Small intestine (tissue), 7 donors: Measurements from ENCODE around the gene HSD11B1L. TPM values are rescaled to one million over a fixed set of nuclear protein-coding genes. Genes with fewer than 3 reads are reported as not detected.
A peak's percentile ranks its signal among the peaks of the same experiment; 100 is the strongest.

ENCODE experiments used
- DNase-seq, 2 donors: peaks; one replicate each; pipeline versions ENCODE4 v3.0.0 to v3.0.0-alpha.2; 2013
- FAIRE-seq: peaks from 2 replicates; lab custom pipeline; 2012; peaks lifted over from hg19 to GRCh38; lab: Jason Lieb, UNC
- H3K27ac ChIP-seq, 3 donors: one replicate each; pipeline ENCODE4 v1.5.1; 2013; ENCODE audit warnings: low read length in 2 of 3, mild to moderate bottlenecking in 2 of 3, control low read depth in 1 of 3, inconsistent platforms in 1 of 3, low read depth in 1 of 3, moderate library complexity in 1 of 3
- H3K27me3 ChIP-seq, 3 donors: one replicate each; pipeline ENCODE4 v1.6.1; 2013; ENCODE audit warnings: low read length in 3 of 3, inconsistent platforms in 1 of 3; ENCODE audit not compliant: control insufficient read depth in 3 of 3, insufficient read depth in 3 of 3
- H3K36me3 ChIP-seq, 3 donors: one replicate each; pipeline ENCODE4 v1.6.1; 2013; ENCODE audit warnings: low read length in 3 of 3, inconsistent platforms in 1 of 3, low read depth in 1 of 3, mild to moderate bottlenecking in 1 of 3, moderate library complexity in 1 of 3; ENCODE audit not compliant: control insufficient read depth in 3 of 3, insufficient read depth in 2 of 3
- H3K4me1 ChIP-seq, 3 donors: one replicate each; pipeline ENCODE4 v1.6.1; 2013; ENCODE audit warnings: low read length in 2 of 3, inconsistent platforms in 1 of 3, low read depth in 1 of 3, mild to moderate bottlenecking in 1 of 3, moderate library complexity in 1 of 3; ENCODE audit not compliant: control insufficient read depth in 3 of 3, insufficient read depth in 2 of 3
- H3K4me3 ChIP-seq, 3 donors: one replicate each; pipeline ENCODE4 v1.5.1; 2013; ENCODE audit warnings: low read length in 3 of 3, control low read depth in 1 of 3, inconsistent platforms in 1 of 3, low read depth in 1 of 3, mild to moderate bottlenecking in 1 of 3, moderate library complexity in 1 of 3
- H3K9me3 ChIP-seq, 2 donors: one replicate each; pipeline ENCODE4 v1.6.1; 2013; ENCODE audit warnings: low read depth in 1 of 2, low read length in 1 of 2; ENCODE audit not compliant: control insufficient read depth in 2 of 2, insufficient read depth in 1 of 2
- WGBS, 3 donors: extraction: QIAGEN DNeasy Blood & Tissue Kit; methylation state at CpG; one replicate each; pipeline ENCODE4 v1.1.7; 2013; 5-methylcytosine and 5-hydroxymethylcytosine counted together
- polyA plus RNA-seq, 4 donors: library from polyadenylated mRNA; stranded (reverse) in 3 of 4; unstranded in 1 of 4; fragments of 200-250 nt in 3 of 4; fragments of 120-200 nt in 1 of 4; gene quantifications; one replicate each; pipeline versions ENCODE4 v1.2.1 to v1.2.3, GENCODE V29; 2013
- donor health status: healthy with polysubstance abuse.
- donor health status: control.
- donor health status: control.
- donor health status: Bipolar disorder and iron deficiency.
- donor health status: healthy.

The HSD11B1L gene
- polyA plus RNA-seq, 4 donors = 4.5 to 6.0 (median 4.6) TPM

GRCh38 chr19:5642204-5642603 lies 38.6 kb upstream of the HSD11B1L start:
- Histone ChIP-seq H3K27ac (no peak overlapping the region), H3K27me3 (no peaks in the 10 kb centered on the region), H3K4me1 (no peaks in the 10 kb centered on the region), H3K36me3 (peaks cover 15 to 56% (median 23%) of the 10 kb centered on the region in 3 donors), H3K9me3 (no peaks in the 10 kb centered on the region), H3K4me3 (no peak overlapping the region)
- DNase-seq = peak in 1 of 2 donors; percentile 18
- FAIRE-seq = no peak
- WGBS, 3 donors = 77 to 88% (median 81%) methylated on average over 2 of the region's 2 CpGs

GRCh38 chr19:5643060-5643459 lies 37.8 kb upstream of the HSD11B1L start:
- FAIRE-seq (no peak), DNase-seq (no peak)
- Histone ChIP-seq H3K4me3 (no peak overlapping the region), H3K27me3 (no peaks in the 10 kb centered on the region), H3K4me1 (no peaks in the 10 kb centered on the region), H3K9me3 (no peaks in the 10 kb centered on the region), H3K27ac (no peak overlapping the region), H3K36me3 (peaks cover 19 to 59% (median 30%) of the 10 kb centered on the region in 3 donors)
- WGBS, 3 donors = 89 to 91% (median 91%) methylated on average over 4 of the region's 4 CpGs

- H3K9me3 ChIP-seq = no peaks in the 10 kb centered on the region
- H3K27ac ChIP-seq = no peak overlapping the region
- FAIRE-seq (no peak), DNase-seq (no peak)
- no peaks in the 10 kb centered on the region for H3K27me3 ChIP-seq
- peaks cover 19 to 53% (median 33%) of the 10 kb centered on the region in 3 donors for H3K36me3 ChIP-seq
- no peaks in the 10 kb centered on the region for H3K4me1 ChIP-seq
- 91 to 94% (median 93%) methylated on average over 2 of the region's 2 CpGs for WGBS, 3 donors
- H3K4me3 ChIP-seq = no peak overlapping the region
These were observed 36.8 kb upstream of the HSD11B1L start for GRCh38 chr19:5644037-5644436.

GRCh38 chr19:5645409-5645808 lies 35.4 kb upstream of the HSD11B1L start:
- Histone ChIP-seq H3K27me3 (no peaks in the 10 kb centered on the region), H3K27ac (no peak overlapping the region), H3K36me3 (peaks cover 19 to 56% (median 35%) of the 10 kb centered on the region in 3 donors), H3K4me1 (no peaks in the 10 kb centered on the region), H3K4me3 (no peak overlapping the region), H3K9me3 (no peaks in the 10 kb centered on the region)
- FAIRE-seq (no peak), DNase-seq (no peak)
- 84 to 91% (median 88%) methylated on average over 5 of the region's 5 CpGs for WGBS, 3 donors

- WGBS, 3 donors = 85 to 92% (median 88%) methylated on average over 4 of the region's 4 CpGs
- Histone ChIP-seq H3K36me3 (peaks cover 23 to 61% (median 37%) of the 10 kb centered on the region in 3 donors), H3K27ac (no peak overlapping the region), H3K4me3 (no peak overlapping the region), H3K9me3 (no peaks in the 10 kb centered on the region), H3K27me3 (no peaks in the 10 kb centered on the region), H3K4me1 (no peaks in the 10 kb centered on the region)
- FAIRE-seq (no peak), DNase-seq (no peak)
These were observed 34.1 kb upstream of the HSD11B1L start for GRCh38 chr19:5646703-5647102.

- Histone ChIP-seq H3K9me3 (no peaks in the 10 kb centered on the region), H3K27me3 (no peaks in the 10 kb centered on the region), H3K27ac (no peak overlapping the region), H3K4me3 (no peak overlapping the region), H3K36me3 (peaks cover 24 to 65% (median 40%) of the 10 kb centered on the region in 3 donors), H3K4me1 (no peaks in the 10 kb centered on the region)
- FAIRE-seq (no peak), DNase-seq (no peak)
- WGBS, 3 donors = 89% methylated on average over 9 to 10 of the region's 11 CpGs
These were observed 32.4 kb upstream of the HSD11B1L start for GRCh38 chr19:5648464-5648863.

GRCh38 chr19:5651361-5651760 lies 29.5 kb upstream of the HSD11B1L start:
- FAIRE-seq (no peak), DNase-seq (no peak)
- H3K27ac ChIP-seq = no peak overlapping the region
- H3K4me3 ChIP-seq = no peak overlapping the region
- WGBS, 3 donors = 92 to 97% (median 96%) methylated on average over 5 of the region's 5 CpGs
- H3K4me1 ChIP-seq = no peaks in the 10 kb centered on the region
- H3K36me3 ChIP-seq = peaks cover 27 to 72% (median 39%) of the 10 kb centered on the region in 3 donors
- H3K9me3 ChIP-seq = no peaks in the 10 kb centered on the region
- H3K27me3 ChIP-seq = no peaks in the 10 kb centered on the region

GRCh38 chr19:5652261-5652660 lies 28.6 kb upstream of the HSD11B1L start:
- FAIRE-seq = no peak
- DNase-seq = no peak
- H3K9me3 ChIP-seq = no peaks in the 10 kb centered on the region
- no peaks in the 10 kb centered on the region for H3K4me1 ChIP-seq
- no peak overlapping the region for H3K27ac ChIP-seq
- no peaks in the 10 kb centered on the region for H3K27me3 ChIP-seq
- no peak overlapping the region for H3K4me3 ChIP-seq
- peaks cover 28 to 73% (median 38%) of the 10 kb centered on the region in 3 donors for H3K36me3 ChIP-seq
- 92 to 96% (median 93%) methylated on average over 10 of the region's 10 CpGs for WGBS, 3 donors

- 81 to 91% (median 88%) methylated on average over 5 of the region's 5 CpGs for WGBS, 3 donors
- no peak for FAIRE-seq
These were observed 25.9 kb upstream of the HSD11B1L start for GRCh38 chr19:5654931-5655330.

More at GRCh38 chr19:5654931-5655330, 25.9 kb upstream of the HSD11B1L start:
- Histone ChIP-seq H3K9me3 (no peaks in the 10 kb centered on the region), H3K27ac (no peak overlapping the region), H3K27me3 (no peaks in the 10 kb centered on the region), H3K36me3 (peaks cover 28 to 90% (median 37%) of the 10 kb centered on the region in 3 donors), H3K4me3 (no peak overlapping the region), H3K4me1 (no peaks in the 10 kb centered on the region)
- DNase-seq = no peak
